ENCODE data around the gene PSMC4. TPM values are rescaled to one million over a fixed set of nuclear protein-coding genes. Genes with fewer than 3 reads are reported as not detected.

The PSMC4 gene
- total and polyA plus RNA-seq, 7 donors = 76.0 to 310 (median 132) TPM

GRCh38 chr19:39926170-39926760, 44.7 kb upstream of the PSMC4 start:
- Histone ChIP-seq H3K4me1 (no peaks in the 10 kb centered on the region), H3K4me3 (no peak overlapping the region), H3K27ac (no peak overlapping the region), H3K36me3 (ENCODE audit: insufficient read depth in 1 of 2, low read depth in 1 of 2) (no peaks in the 10 kb centered on the region), H3K9me3 (peaks cover 2% of the 10 kb centered on the region), H3K27me3 (ENCODE audit: insufficient read depth in 3 of 3, low read length in 2 of 3) (no peaks in the 10 kb centered on the region)
- WGBS, 3 donors = 88 to 90% (median 88%) methylated on average over 8 of the region's 8 CpGs
- no peak for TF ChIP-seq CTCF (IDR thresholded peaks at IDR 0.05)
- no peak for DNase-seq
- intact Hi-C loops (cut with DNase I) = no loop called here
- no peak for ATAC-seq

GRCh38 chr19:39927076-39927475, 43.9 kb upstream of the PSMC4 start:
- 88 to 90% (median 89%) methylated on average over 11 of the region's 11 CpGs for WGBS, 3 donors
- no peak for ATAC-seq
- H3K27me3 ChIP-seq (ENCODE audit: insufficient read depth in 3 of 3, low read length in 2 of 3) = no peaks in the 10 kb centered on the region
- DNase-seq = no peak
- H3K36me3 ChIP-seq (ENCODE audit: insufficient read depth in 1 of 2, low read depth in 1 of 2) = no peaks in the 10 kb centered on the region
- intact Hi-C loops (cut with DNase I) = no loop called here
- H3K4me1 ChIP-seq = no peaks in the 10 kb centered on the region
- TF ChIP-seq CTCF (IDR thresholded peaks at IDR 0.05) = no peak
- peaks cover 2% of the 10 kb centered on the region for H3K9me3 ChIP-seq
- no peak overlapping the region for H3K27ac ChIP-seq
- no peak overlapping the region for H3K4me3 ChIP-seq

GRCh38 chr19:39927524-39928356, 43.2 kb upstream of the PSMC4 start:
- Histone ChIP-seq H3K4me1 (no peaks in the 10 kb centered on the region), H3K9me3 (peaks cover 2% of the 10 kb centered on the region), H3K27me3 (ENCODE audit: insufficient read depth in 3 of 3, low read length in 2 of 3) (no peaks in the 10 kb centered on the region), H3K36me3 (ENCODE audit: insufficient read depth in 1 of 2, low read depth in 1 of 2) (no peaks in the 10 kb centered on the region), H3K27ac (no peak overlapping the region), H3K4me3 (no peak overlapping the region)
- intact Hi-C loops (cut with DNase I) = no loop called here
- no peak for TF ChIP-seq CTCF (IDR thresholded peaks at IDR 0.05)
- DNase-seq (no peak), ATAC-seq (no peak)
- WGBS, 3 donors = 88% methylated on average over 23 of the region's 23 CpGs

- no peak for TF ChIP-seq CTCF (IDR thresholded peaks at IDR 0.05)
- Histone ChIP-seq H3K36me3 (ENCODE audit: insufficient read depth in 1 of 2, low read depth in 1 of 2) (no peaks in the 10 kb centered on the region), H3K4me3 (no peak overlapping the region), H3K27me3 (ENCODE audit: insufficient read depth in 3 of 3, low read length in 2 of 3) (no peaks in the 10 kb centered on the region), H3K4me1 (no peaks in the 10 kb centered on the region), H3K27ac (no peak overlapping the region), H3K9me3 (peaks cover 2% of the 10 kb centered on the region)
- intact Hi-C loops (cut with DNase I) = no loop called here
- 86 to 90% (median 90%) methylated on average over 3 of the region's 3 CpGs for WGBS, 3 donors
- no peak for DNase-seq
- ATAC-seq = no peak
These were observed 42.6 kb upstream of the PSMC4 start for GRCh38 chr19:39928357-39928725.
